ENCODE results near the gene KIF18B.

DNA sequence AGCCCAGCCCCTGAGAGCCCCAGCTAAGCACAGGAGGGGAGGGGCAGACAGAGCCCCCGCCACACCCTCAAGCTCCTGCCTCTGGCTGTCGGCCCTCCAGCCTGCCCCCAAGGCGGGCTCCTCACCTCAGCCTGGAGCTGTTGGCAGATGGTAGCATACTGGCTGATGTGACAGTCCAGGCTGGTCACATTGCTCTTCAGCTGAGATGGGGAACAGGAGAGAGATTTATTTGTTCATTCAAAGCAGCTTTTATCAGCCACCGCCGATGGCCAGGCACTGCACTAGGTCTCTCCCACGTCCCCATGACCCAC is 14.8 kb downstream of the KIF18B start:
- TF ChIP-seq, protein P1, sequence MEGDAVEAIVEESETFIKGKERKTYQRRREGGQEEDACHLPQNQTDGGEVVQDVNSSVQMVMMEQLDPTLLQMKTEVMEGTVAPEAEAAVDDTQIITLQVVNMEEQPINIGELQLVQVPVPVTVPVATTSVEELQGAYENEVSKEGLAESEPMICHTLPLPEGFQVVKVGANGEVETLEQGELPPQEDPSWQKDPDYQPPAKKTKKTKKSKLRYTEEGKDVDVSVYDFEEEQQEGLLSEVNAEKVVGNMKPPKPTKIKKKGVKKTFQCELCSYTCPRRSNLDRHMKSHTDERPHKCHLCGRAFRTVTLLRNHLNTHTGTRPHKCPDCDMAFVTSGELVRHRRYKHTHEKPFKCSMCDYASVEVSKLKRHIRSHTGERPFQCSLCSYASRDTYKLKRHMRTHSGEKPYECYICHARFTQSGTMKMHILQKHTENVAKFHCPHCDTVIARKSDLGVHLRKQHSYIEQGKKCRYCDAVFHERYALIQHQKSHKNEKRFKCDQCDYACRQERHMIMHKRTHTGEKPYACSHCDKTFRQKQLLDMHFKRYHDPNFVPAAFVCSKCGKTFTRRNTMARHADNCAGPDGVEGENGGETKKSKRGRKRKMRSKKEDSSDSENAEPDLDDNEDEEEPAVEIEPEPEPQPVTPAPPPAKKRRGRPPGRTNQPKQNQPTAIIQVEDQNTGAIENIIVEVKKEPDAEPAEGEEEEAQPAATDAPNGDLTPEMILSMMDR (conservative IDR thresholded peaks at IDR 0.05; ENCODE audit: low read depth, low read length) = no peak
- no peak for TF ChIP-seq EZH2 (IDR thresholded peaks at IDR 0.05; ENCODE audit: borderline replicate concordance, low read depth, low read length, poor library complexity, severe bottlenecking)

Data from A673 (cell line).